Spinal cord (tissue), 10 donors: Measurements from ENCODE around the gene AAK1. TPM values are rescaled to one million over a fixed set of nuclear protein-coding genes. Genes with fewer than 3 reads are reported as not detected.
A peak's percentile ranks its signal among the peaks of the same experiment; 100 is the strongest.

ENCODE experiments used
- DNase-seq, 6 donors: peaks; one replicate each; pipeline versions ENCODE4 v3.0.0 to v3.0.0-alpha.2; 2013 to 2015; ENCODE audit warnings: low spot score in 6 of 6, low read depth in 4 of 6
- H3K27ac ChIP-seq: one replicate; pipeline ENCODE4 v1.5.1; 2013; ENCODE audit warnings: low read depth, low read length, control low read depth
- H3K27me3 ChIP-seq: one replicate; pipeline ENCODE4 v1.6.1; 2013; ENCODE audit warnings: low read length; ENCODE audit not compliant: control insufficient read depth, insufficient read depth
- H3K36me3 ChIP-seq: one replicate; pipeline ENCODE4 v1.6.1; 2013; ENCODE audit warnings: low read length; ENCODE audit not compliant: control insufficient read depth, insufficient read depth
- H3K4me1 ChIP-seq: one replicate; pipeline ENCODE4 v1.6.1; 2013; ENCODE audit warnings: low read length; ENCODE audit not compliant: control insufficient read depth, insufficient read depth
- H3K4me3 ChIP-seq: one replicate; pipeline ENCODE4 v1.5.1; 2013; ENCODE audit warnings: low read depth, low read length, control low read depth
- H3K9me3 ChIP-seq: one replicate; pipeline ENCODE4 v1.6.1; 2013; ENCODE audit warnings: low read length; ENCODE audit not compliant: control insufficient read depth, insufficient read depth
- WGBS: methylation state at CpG from one replicate; pipeline ENCODE4 v1.1.5; 2013; ENCODE audit warnings: missing lambda C conversion rate; ENCODE audit not compliant: insufficient coverage; 5-methylcytosine and 5-hydroxymethylcytosine counted together
- polyA plus RNA-seq, 2 donors: library from polyadenylated mRNA; unstranded; fragments of 120-200 nt; gene quantifications; one replicate each; pipeline ENCODE4 v1.2.1, GENCODE V29; 2013; ENCODE audit not compliant: insufficient read length in 2 of 2
- total RNA-seq, 2 donors: library from RNA; depleted of rRNA in 1 of 2; stranded (reverse); fragments of 120-200 nt in 1 of 2; fragments of >200 nt in 1 of 2; gene quantifications; one replicate each; pipeline versions ENCODE4 v1.2.3 to v1.2.4, GENCODE V29; 2013 to 2014
- donor health status: healthy.

AAK1 gene
- total and polyA plus RNA-seq, 4 donors, result 38.0 to 55.4 (median 45.0) TPM

GRCh38 chr2:69546646-69547045, 96.9 kb downstream of the AAK1 start:
- no peak for DNase-seq
- Histone ChIP-seq H3K27me3 (no peaks in the 10 kb centered on the region), H3K27ac (no peak overlapping the region), H3K9me3 (peaks cover 2% of the 10 kb centered on the region), H3K4me3 (no peak overlapping the region), H3K36me3 (peaks cover 4% of the 10 kb centered on the region), H3K4me1 (no peaks in the 10 kb centered on the region)
- WGBS, result no CpG with 5 or more reads among the region's 1 CpG

- peaks cover 4% of the 10 kb centered on the region for H3K36me3 ChIP-seq
- no peak overlapping the region for H3K27ac ChIP-seq
- no peaks in the 10 kb centered on the region for H3K27me3 ChIP-seq
- H3K9me3 ChIP-seq, result peaks cover 2% of the 10 kb centered on the region
- no peaks in the 10 kb centered on the region for H3K4me1 ChIP-seq
- 79% methylated on average over 1 of the region's 2 CpGs for WGBS
- H3K4me3 ChIP-seq, result no peak overlapping the region
- DNase-seq, result no peak
Observed at GRCh38 chr2:69545477-69545932, 98.0 kb downstream of the AAK1 start.

- no peaks in the 10 kb centered on the region for H3K27me3 ChIP-seq
- H3K4me3 ChIP-seq, result no peak overlapping the region
- DNase-seq, result peak in 1 of 6 donors; percentile 9
- peaks cover 4% of the 10 kb centered on the region for H3K36me3 ChIP-seq
- no peaks in the 10 kb centered on the region for H3K4me1 ChIP-seq
- no CpG with 5 or more reads among the region's 1 CpG for WGBS
- H3K9me3 ChIP-seq, result peaks cover 2% of the 10 kb centered on the region
- no peak overlapping the region for H3K27ac ChIP-seq
Observed at GRCh38 chr2:69544951-69545350, 98.6 kb downstream of the AAK1 start.

- Histone ChIP-seq H3K9me3 (no peaks in the 10 kb centered on the region), H3K4me3 (no peak overlapping the region), H3K27ac (no peak overlapping the region), H3K4me1 (no peaks in the 10 kb centered on the region), H3K27me3 (no peaks in the 10 kb centered on the region), H3K36me3 (peaks cover 7% of the 10 kb centered on the region)
- no peak for DNase-seq
Observed at GRCh38 chr2:69539549-69539908, 104.0 kb downstream of the AAK1 start.

GRCh38 chr2:69538872-69539548, 104.5 kb downstream of the AAK1 start:
- Histone ChIP-seq H3K4me3 (no peak overlapping the region), H3K27me3 (no peaks in the 10 kb centered on the region), H3K27ac (no peak overlapping the region), H3K9me3 (no peaks in the 10 kb centered on the region), H3K36me3 (peaks cover 7% of the 10 kb centered on the region), H3K4me1 (no peaks in the 10 kb centered on the region)
- WGBS, result 90% methylated on average over 6 of the region's 7 CpGs
- no peak for DNase-seq

GRCh38 chr2:69538249-69538648, 105.3 kb downstream of the AAK1 start:
- Histone ChIP-seq H3K27ac (no peak overlapping the region), H3K4me1 (no peaks in the 10 kb centered on the region), H3K9me3 (peaks cover 1% of the 10 kb centered on the region), H3K36me3 (peaks cover 4% of the 10 kb centered on the region), H3K27me3 (no peaks in the 10 kb centered on the region), H3K4me3 (no peak overlapping the region)
- no peak for DNase-seq
- WGBS, result 90% methylated on average over 2 of the region's 4 CpGs

- Histone ChIP-seq H3K9me3 (peaks cover 5% of the 10 kb centered on the region), H3K4me3 (no peak overlapping the region), H3K27me3 (no peaks in the 10 kb centered on the region), H3K36me3 (peaks cover 3% of the 10 kb centered on the region), H3K27ac (no peak overlapping the region), H3K4me1 (no peaks in the 10 kb centered on the region)
- WGBS, result 89% methylated on average over 3 of the region's 5 CpGs
- DNase-seq, result no peak
Observed at GRCh38 chr2:69535817-69536241, 107.7 kb downstream of the AAK1 start.

GRCh38 chr2:69531186-69531585, 112.4 kb downstream of the AAK1 start:
- Histone ChIP-seq H3K27me3 (no peaks in the 10 kb centered on the region), H3K36me3 (peaks cover 3% of the 10 kb centered on the region), H3K27ac (no peak overlapping the region), H3K4me1 (no peaks in the 10 kb centered on the region), H3K4me3 (no peak overlapping the region), H3K9me3 (peaks cover 5% of the 10 kb centered on the region)
- DNase-seq, result no peak
- WGBS, result 91% methylated on average over 6 of the region's 7 CpGs

- no peaks in the 10 kb centered on the region for H3K27me3 ChIP-seq
- no peak overlapping the region for H3K4me3 ChIP-seq
- 100% methylated on average over 1 of the region's 2 CpGs for WGBS
- no peak overlapping the region for H3K27ac ChIP-seq
- no peak for DNase-seq
- no peaks in the 10 kb centered on the region for H3K4me1 ChIP-seq
- H3K36me3 ChIP-seq, result no peaks in the 10 kb centered on the region
- peaks cover 5% of the 10 kb centered on the region for H3K9me3 ChIP-seq
Observed at GRCh38 chr2:69529480-69529879, 114.1 kb downstream of the AAK1 start.

GRCh38 chr2:69525261-69525660, 118.3 kb downstream of the AAK1 start:
- WGBS, result no CpG with 5 or more reads among the region's 3 CpGs
- DNase-seq, result no peak
- peaks cover 4% of the 10 kb centered on the region for H3K4me1 ChIP-seq
- H3K27me3 ChIP-seq, result no peaks in the 10 kb centered on the region
- no peaks in the 10 kb centered on the region for H3K9me3 ChIP-seq
- H3K36me3 ChIP-seq, result peaks cover 10% of the 10 kb centered on the region
- no peak overlapping the region for H3K27ac ChIP-seq
- no peak overlapping the region for H3K4me3 ChIP-seq
